CD4-positive, alpha-beta T cell treated with Interleukin-12 subunit alpha and Interleukin-12 subunit beta, for 1 hour (primary cell): ENCODE data around the gene DBN1.

ENCODE experiments used
- DNase-seq: peaks from one replicate; pipeline ENCODE4 v3.0.0-alpha.2; 2020

DBN1 gene

GRCh38 chr5:177455036-177455660 is 18.3 kb downstream of the DBN1 start:
- peak; percentile 93 for DNase-seq

GRCh38 chr5:177454397-177455035 is 18.9 kb downstream of the DBN1 start:
- peak; percentile 97 for DNase-seq

- DNase-seq = no peak
Measured at GRCh38 chr5:177453852-177454396, 19.5 kb downstream of the DBN1 start.

GRCh38 chr5:177452688-177453638 is 20.5 kb downstream of the DBN1 start:
- no peak for DNase-seq

GRCh38 chr5:177450667-177451424 is 22.6 kb downstream of the DBN1 start:
- DNase-seq = no peak

- DNase-seq = no peak
Measured at GRCh38 chr5:177449140-177450061, 24.0 kb downstream of the DBN1 start.

GRCh38 chr5:177448244-177448950 is 25.0 kb downstream of the DBN1 start:
- no peak for DNase-seq

- no peak for DNase-seq
Measured at GRCh38 chr5:177447611-177448243, 25.7 kb downstream of the DBN1 start.

GRCh38 chr5:177447066-177447610 is 26.3 kb downstream of the DBN1 start:
- DNase-seq = peak; percentile 89

GRCh38 chr5:177446200-177447065 is 27.0 kb downstream of the DBN1 start, which contains the start of gene PRR7:
PRR7 (plus strand) TSS chr5:177446814; CDS start chr5:177455068, 8,254 bp downstream.
- DNase-seq = peak; percentile 84

GRCh38 chr5:177445917-177446199 is 27.6 kb downstream of the DBN1 start:
- DNase-seq = no peak

- peak; percentile 52 for DNase-seq
Measured at GRCh38 chr5:177445052-177445916, 28.1 kb downstream of the DBN1 start.

- DNase-seq = peak; percentile 66
Measured at GRCh38 chr5:177444106-177445051, 29.1 kb downstream of the DBN1 start.

- DNase-seq = no peak
Measured at GRCh38 chr5:177443144-177443983, 30.1 kb downstream of the DBN1 start.

GRCh38 chr5:177442066-177442826 is 31.2 kb downstream of the DBN1 start:
- no peak for DNase-seq
